Measurements from ENCODE around the gene PLEKHM2.

The PLEKHM2 gene

DNA sequence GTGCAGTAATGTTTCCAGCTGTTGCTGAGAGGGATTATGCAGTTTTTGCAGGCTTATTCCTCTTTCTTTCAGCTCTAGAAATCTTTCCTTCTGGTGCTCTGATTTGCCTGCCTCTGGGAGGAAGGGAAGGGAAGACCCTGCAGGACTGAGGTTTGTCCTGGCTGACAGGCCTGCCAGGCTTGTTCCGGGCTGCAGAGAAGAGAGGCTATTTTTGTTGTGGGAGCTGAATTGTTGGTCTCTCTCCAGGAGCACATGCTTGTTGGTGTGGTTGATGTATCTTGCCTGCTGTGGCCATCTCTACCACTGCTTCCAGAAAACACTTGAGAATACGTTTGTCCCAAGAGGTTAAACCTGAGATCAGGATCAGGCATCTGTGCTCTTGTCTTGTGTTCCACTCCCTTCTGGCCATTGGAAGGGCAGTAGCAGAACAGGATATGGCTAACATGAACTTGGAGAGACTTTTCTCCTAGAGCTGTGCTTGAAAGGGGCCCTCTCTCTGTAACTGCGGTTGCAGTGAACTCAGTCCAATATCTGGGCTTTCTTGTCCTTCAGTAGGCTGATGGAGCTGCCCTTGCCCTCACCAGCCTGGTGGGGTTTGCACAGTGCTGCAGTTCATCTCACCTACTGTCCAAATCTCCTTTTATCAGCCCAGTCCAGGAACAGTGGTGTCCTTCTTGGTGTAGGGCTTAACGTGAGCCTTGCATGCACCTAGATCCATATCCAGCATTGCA lies 30.5 kb downstream of the PLEKHM2 start:
- Histone ChIP-seq H3K9ac (no peak overlapping the region), H3K27me3 (ENCODE audit: control insufficient read depth, insufficient read depth, low read length) (no peaks in the 10 kb centered on the region), H3K4me1 (no peaks in the 10 kb centered on the region), H3K4me3 (ENCODE audit: low read depth, low read length) (no peak overlapping the region), H3K4me2 (ENCODE audit: low read length) (no peak overlapping the region), H2AFZ (no peak overlapping the region), H3K79me2 (peaks cover 5% of the 10 kb centered on the region), H3K27ac (no peak overlapping the region), H3K9me3 (ENCODE audit: control insufficient read depth, low read length) (no peaks in the 10 kb centered on the region), H3K36me3 (ENCODE audit: control insufficient read depth, insufficient read depth, low read length) (no peaks in the 10 kb centered on the region)
- TF ChIP-seq CTCF (IDR thresholded peaks at IDR 0.05): no peak

DNA sequence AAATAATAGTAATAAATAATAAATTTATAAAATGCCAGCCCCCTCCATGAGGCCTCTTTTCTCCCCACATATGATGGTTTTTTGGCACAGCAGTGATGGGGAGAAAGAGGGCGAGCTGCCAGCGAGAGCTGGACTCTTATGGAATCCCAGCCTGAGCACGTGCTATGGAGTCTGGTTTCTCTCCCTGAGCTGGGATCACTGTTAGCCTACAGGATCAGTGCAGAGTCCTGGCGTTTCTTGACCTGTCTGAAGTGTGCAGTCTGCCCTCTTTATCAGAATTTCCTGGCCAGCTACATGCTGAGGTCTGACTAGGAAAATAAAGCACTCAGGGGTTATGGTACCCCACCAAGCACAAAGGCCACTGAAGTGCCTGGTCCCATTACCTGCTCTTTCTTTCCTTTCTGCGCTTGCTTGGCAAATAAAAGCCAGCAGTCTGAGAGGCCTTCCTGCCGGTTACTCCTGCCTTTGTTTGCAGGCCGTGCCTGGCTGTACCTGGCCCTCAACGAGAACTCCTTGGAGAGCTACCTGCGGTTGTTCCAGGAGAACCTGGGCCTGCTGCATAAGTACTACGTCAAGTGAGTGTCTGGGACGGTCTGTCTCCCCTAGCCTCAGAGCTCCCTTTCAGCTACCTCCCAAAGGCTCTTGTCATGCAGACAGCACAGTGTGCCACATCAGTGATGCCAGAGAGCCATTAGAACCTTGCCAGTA lies 33.5 kb downstream of the PLEKHM2 start:
- H3K36me3 ChIP-seq (ENCODE audit: control insufficient read depth, insufficient read depth, low read length): no peaks in the 10 kb centered on the region
- no peak overlapping the region for H3K9ac ChIP-seq
- no peak for TF ChIP-seq CTCF (IDR thresholded peaks at IDR 0.05)
- no peaks in the 10 kb centered on the region for H3K4me1 ChIP-seq
- no peaks in the 10 kb centered on the region for H3K79me2 ChIP-seq
- H2AFZ ChIP-seq: no peak overlapping the region
- no peak overlapping the region for H3K4me3 ChIP-seq (ENCODE audit: low read depth, low read length)
- H3K27ac ChIP-seq: no peak overlapping the region
- H3K9me3 ChIP-seq (ENCODE audit: control insufficient read depth, low read length): no peaks in the 10 kb centered on the region
- no peaks in the 10 kb centered on the region for H3K27me3 ChIP-seq (ENCODE audit: control insufficient read depth, insufficient read depth, low read length)
- no peak overlapping the region for H3K4me2 ChIP-seq (ENCODE audit: low read length)

DNA sequence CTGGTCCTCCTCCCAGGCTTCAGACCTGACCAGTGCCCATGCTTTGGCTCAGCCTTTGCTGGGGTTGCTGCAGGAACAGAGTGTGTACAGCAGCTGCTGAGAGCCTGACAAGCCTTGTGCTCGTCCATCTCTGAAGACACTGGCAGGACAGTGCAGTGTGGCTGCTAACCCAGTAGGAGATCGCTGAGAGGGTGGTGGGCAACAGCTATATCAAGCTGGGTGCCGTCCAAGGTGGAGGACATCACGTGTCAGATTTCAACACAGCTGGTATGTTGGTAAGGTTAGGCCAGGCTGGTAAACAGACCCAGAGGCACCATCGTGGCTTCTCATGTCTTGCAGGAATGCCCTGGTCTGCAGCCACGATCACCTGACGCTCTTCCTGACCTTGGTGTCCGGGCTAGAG lies 34.1 kb downstream of the PLEKHM2 start:
- no peak overlapping the region for H3K4me3 ChIP-seq (ENCODE audit: low read depth, low read length)
- H3K4me2 ChIP-seq (ENCODE audit: low read length): no peak overlapping the region
- no peaks in the 10 kb centered on the region for H3K79me2 ChIP-seq
- H2AFZ ChIP-seq: no peak overlapping the region
- TF ChIP-seq CTCF (IDR thresholded peaks at IDR 0.05): no peak
- H3K9ac ChIP-seq: no peak overlapping the region
- H3K36me3 ChIP-seq (ENCODE audit: control insufficient read depth, insufficient read depth, low read length): no peaks in the 10 kb centered on the region
- no peaks in the 10 kb centered on the region for H3K9me3 ChIP-seq (ENCODE audit: control insufficient read depth, low read length)
- no peaks in the 10 kb centered on the region for H3K4me1 ChIP-seq
- no peak overlapping the region for H3K27ac ChIP-seq
- H3K27me3 ChIP-seq (ENCODE audit: control insufficient read depth, insufficient read depth, low read length): no peaks in the 10 kb centered on the region

GRCh38 chr1:15719381-15720120 lies 35.4 kb downstream of the PLEKHM2 start:
- H3K27ac ChIP-seq: no peak overlapping the region
- H3K4me2 ChIP-seq (ENCODE audit: low read length): no peak overlapping the region
- H3K79me2 ChIP-seq: no peaks in the 10 kb centered on the region
- no peaks in the 10 kb centered on the region for H3K27me3 ChIP-seq (ENCODE audit: control insufficient read depth, insufficient read depth, low read length)
- no peak overlapping the region for H3K9ac ChIP-seq
- H3K4me1 ChIP-seq: no peaks in the 10 kb centered on the region
- H2AFZ ChIP-seq: no peak overlapping the region
- no peaks in the 10 kb centered on the region for H3K36me3 ChIP-seq (ENCODE audit: control insufficient read depth, insufficient read depth, low read length)
- H3K4me3 ChIP-seq (ENCODE audit: low read depth, low read length): no peak overlapping the region
- no peak for TF ChIP-seq CTCF (IDR thresholded peaks at IDR 0.05)
- no peaks in the 10 kb centered on the region for H3K9me3 ChIP-seq (ENCODE audit: control insufficient read depth, low read length)
